AG04450 (cell line): ENCODE measurements around the gene PSEN2. TPM values are rescaled to one million over a fixed set of nuclear protein-coding genes. Genes with fewer than 3 reads are reported as not detected.

Experiments used
- CTCF ChIA-PET: fragments of 300-600, 350-600 bp; formaldehyde crosslinking; extraction: SDS; loops from one replicate; lab custom pipeline; 2022; ENCODE audit warnings: antibody characterized with exemption, inconsistent platforms; lab: Charles Lee
- POLR2A ChIA-PET: fragments of 350-600 bp; formaldehyde crosslinking; extraction: SDS; loops from one replicate; lab custom pipeline; 2021; ENCODE audit warnings: antibody characterized with exemption, inconsistent platforms; lab: Yijun Ruan, JAX
- DNase-seq: peaks from one replicate; pipeline ENCODE4 v3.0.0-alpha.2; 2011; ENCODE audit warnings: low read depth, low spot score
- H3K27ac ChIP-seq: one replicate; pipeline ENCODE4 v1.5.1; 2012; ENCODE audit warnings: low read depth, low read length, control low read depth
- H3K27me3 ChIP-seq: one replicate; pipeline ENCODE4 v1.6.0; 2012; ENCODE audit warnings: low read length; ENCODE audit not compliant: control insufficient read depth, insufficient read depth
- H3K4me3 ChIP-seq: 2 replicates; pipeline ENCODE4 v1.5.1; 2011; ENCODE audit warnings: mild to moderate bottlenecking, low read depth, low read length, control low read depth
- H3K9me3 ChIP-seq: 2 replicates; pipeline ENCODE4 v1.5.1; 2012; ENCODE audit warnings: low read length; ENCODE audit not compliant: control insufficient read depth, insufficient read depth
- polyA plus RNA-seq: library from polyadenylated mRNA; depleted of rRNA; stranded (reverse); fragments of >200 nt; gene quantifications from 2 replicates; pipeline ENCODE4 v1.2.3, GENCODE V29; 2011
- TF ChIP-seq, protein P1 (sequence below): IDR thresholded peaks from 2 replicates; pipeline ENCODE4 v1.5.1; 2011; ENCODE audit warnings: low read depth, low read length, control low read depth, inconsistent platforms

Gene PSEN2
- polyA plus RNA-seq, 1 experiment, result 12.1 TPM

DNA sequence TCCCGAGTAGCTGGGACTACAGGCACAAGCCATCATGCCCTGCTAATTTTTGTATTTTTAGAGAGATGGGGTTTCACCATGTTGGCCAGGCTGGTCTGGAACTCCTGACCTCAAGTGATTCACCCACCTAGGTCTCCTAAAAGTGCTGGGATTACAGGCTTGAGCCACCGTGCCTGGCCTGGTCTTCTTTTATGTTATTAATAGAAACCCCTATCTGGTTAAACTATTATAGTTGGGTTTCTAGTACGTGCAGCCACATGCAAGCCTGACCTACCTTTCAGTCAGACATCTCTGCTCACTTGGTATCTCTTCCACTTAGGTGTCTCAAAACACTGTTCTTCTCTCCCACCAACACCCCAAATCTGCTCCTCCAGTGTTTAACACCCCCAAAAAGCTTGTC lies 34.4 kb downstream of the PSEN2 start:
- Histone ChIP-seq H3K27ac (no peak overlapping the region), H3K9me3 (no peaks in the 10 kb centered on the region), H3K4me3 (no peak overlapping the region), H3K27me3 (no peaks in the 10 kb centered on the region)
- no peak for DNase-seq
- CTCF ChIA-PET, result no interaction called here
- TF ChIP-seq, protein P1, sequence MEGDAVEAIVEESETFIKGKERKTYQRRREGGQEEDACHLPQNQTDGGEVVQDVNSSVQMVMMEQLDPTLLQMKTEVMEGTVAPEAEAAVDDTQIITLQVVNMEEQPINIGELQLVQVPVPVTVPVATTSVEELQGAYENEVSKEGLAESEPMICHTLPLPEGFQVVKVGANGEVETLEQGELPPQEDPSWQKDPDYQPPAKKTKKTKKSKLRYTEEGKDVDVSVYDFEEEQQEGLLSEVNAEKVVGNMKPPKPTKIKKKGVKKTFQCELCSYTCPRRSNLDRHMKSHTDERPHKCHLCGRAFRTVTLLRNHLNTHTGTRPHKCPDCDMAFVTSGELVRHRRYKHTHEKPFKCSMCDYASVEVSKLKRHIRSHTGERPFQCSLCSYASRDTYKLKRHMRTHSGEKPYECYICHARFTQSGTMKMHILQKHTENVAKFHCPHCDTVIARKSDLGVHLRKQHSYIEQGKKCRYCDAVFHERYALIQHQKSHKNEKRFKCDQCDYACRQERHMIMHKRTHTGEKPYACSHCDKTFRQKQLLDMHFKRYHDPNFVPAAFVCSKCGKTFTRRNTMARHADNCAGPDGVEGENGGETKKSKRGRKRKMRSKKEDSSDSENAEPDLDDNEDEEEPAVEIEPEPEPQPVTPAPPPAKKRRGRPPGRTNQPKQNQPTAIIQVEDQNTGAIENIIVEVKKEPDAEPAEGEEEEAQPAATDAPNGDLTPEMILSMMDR, result no peak
- POLR2A ChIA-PET, result no interaction called here

DNA sequence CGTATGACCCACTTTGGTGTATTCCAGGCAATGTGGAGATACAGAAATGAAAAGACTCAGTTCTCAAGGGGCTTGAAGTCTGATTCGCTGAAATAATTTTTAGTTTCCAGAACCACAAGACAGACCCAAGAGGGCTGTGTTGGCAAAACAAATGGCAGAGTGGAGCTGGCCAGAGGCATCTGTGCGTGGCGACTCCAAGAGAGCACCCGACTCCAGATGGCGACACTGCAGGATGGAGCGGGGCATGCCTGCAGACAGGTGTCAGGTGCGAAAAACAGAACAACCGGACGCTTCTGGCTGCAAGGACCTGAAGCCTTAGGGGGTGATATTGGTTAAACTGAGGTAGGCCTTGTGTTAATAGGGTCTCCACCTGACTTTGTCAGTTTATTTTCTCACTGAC lies 38.0 kb downstream of the PSEN2 start:
- DNase-seq, result no peak
- no peaks in the 10 kb centered on the region for H3K27me3 ChIP-seq
- POLR2A ChIA-PET, result no interaction called here
- H3K4me3 ChIP-seq, result no peak overlapping the region
- TF ChIP-seq, protein P1, result no peak
- CTCF ChIA-PET, result interaction anchor here (0.6 kb wide), 1 partner anchor 539 kb away, joined by 4 read pairs; no protein-coding TSS in a partner anchor
- no peak overlapping the region for H3K27ac ChIP-seq
- no peaks in the 10 kb centered on the region for H3K9me3 ChIP-seq

GRCh38 chr1:226908913-226909312 lies 38.5 kb downstream of the PSEN2 start:
- no peaks in the 10 kb centered on the region for H3K9me3 ChIP-seq
- H3K27ac ChIP-seq, result no peak overlapping the region
- DNase-seq, result no peak
- H3K27me3 ChIP-seq, result no peaks in the 10 kb centered on the region
- CTCF ChIA-PET, result no interaction called here
- TF ChIP-seq, protein P1, result no peak
- no peak overlapping the region for H3K4me3 ChIP-seq
- POLR2A ChIA-PET, result no interaction called here

DNA sequence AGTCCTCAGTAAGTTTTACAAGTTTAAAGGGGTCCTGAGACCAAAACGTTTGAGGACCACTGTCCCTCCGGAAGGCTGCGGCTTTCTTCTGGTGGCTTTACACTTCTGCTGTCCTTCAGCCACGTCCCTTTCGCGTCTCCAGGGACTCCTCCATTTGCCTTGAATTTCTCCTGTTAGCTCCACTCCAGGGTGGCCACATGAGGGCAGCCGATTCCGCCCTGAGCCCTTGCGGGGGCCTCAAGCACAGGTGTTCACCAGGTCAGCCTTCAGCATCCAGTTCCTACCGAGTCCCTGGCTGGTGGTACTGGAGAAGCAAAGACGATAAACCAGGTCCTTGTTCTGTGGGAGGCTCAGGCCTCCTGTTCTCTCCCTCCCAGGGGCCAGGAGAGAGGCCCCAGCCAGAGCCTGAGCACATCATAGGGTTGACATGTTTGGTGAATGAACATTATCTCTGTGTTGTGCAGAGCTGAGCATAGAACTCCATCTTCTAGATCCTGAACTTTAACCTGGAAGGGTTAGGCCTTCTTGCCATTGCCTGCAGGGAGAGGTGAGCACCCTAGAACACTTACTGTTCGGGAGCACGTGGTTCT lies 42.3 kb downstream of the PSEN2 start:
- ChIA-PET CTCF (interaction anchor here (0.5 to 1.0 kb wide), 5 partner anchors 19 to 535 kb away, joined by 3 to 4 read pairs (median 3); no protein-coding TSS in a partner anchor), POLR2A (interaction anchor here (1.6 kb wide), 1 partner anchor 27 kb away, joined by 10 read pairs; the partner anchor contains the start of gene COQ8A)
- H3K27me3 ChIP-seq, result no peaks in the 10 kb centered on the region
- H3K9me3 ChIP-seq, result no peaks in the 10 kb centered on the region
- TF ChIP-seq, protein P1, result peak; percentile 47
- no peak overlapping the region for H3K4me3 ChIP-seq
- no peak overlapping the region for H3K27ac ChIP-seq
- no peak for DNase-seq

- POLR2A ChIA-PET, result no interaction called here
- no peak for DNase-seq
- CTCF ChIA-PET, result no interaction called here
- TF ChIP-seq, protein P1, result no peak
- Histone ChIP-seq H3K9me3 (no peaks in the 10 kb centered on the region), H3K27me3 (no peaks in the 10 kb centered on the region), H3K4me3 (no peak overlapping the region), H3K27ac (no peak overlapping the region)
Observed at GRCh38 chr1:226915672-226915995, 45.2 kb downstream of the PSEN2 start.
